ENCODE measurements around the gene ADGRV1. TPM values are rescaled to one million over a fixed set of nuclear protein-coding genes. Genes with fewer than 3 reads are reported as not detected.
"Not testable (repeated sequence)": the region's sequence is repeated elsewhere in the genome, so short reads cannot be mapped to it uniquely, and the experiment has no call there.

ADGRV1 gene
- total and polyA plus RNA-seq, 4 donors = 0.36 to 0.64 (median 0.50) TPM

GRCh38 chr5:90915393-90915792 is 356.8 kb downstream of the ADGRV1 start:
- WGBS, 2 donors = 37 to 49% methylated on average over 4 of the region's 4 CpGs
- H3K27ac ChIP-seq (ENCODE audit: low read depth in 1 of 2, low read length in 2 of 2) = no peak overlapping the region
- intact Hi-C loops (cut with DNase I) = no loop called here
- no peak overlapping the region for H3K4me3 ChIP-seq (ENCODE audit: low read length in 2 of 2)
- DNase-seq (no peak), ATAC-seq (ENCODE audit: low FRiP score) (no peak)
- H3K27me3 ChIP-seq (ENCODE audit: control insufficient read depth in 1 of 2, insufficient read depth in 2 of 2, low read length in 1 of 2) = no peaks in the 10 kb centered on the region
- H3K9me3 ChIP-seq (ENCODE audit: control insufficient read depth, low read length) = no peaks in the 10 kb centered on the region
- no peaks in the 10 kb centered on the region for H3K36me3 ChIP-seq (ENCODE audit: control insufficient read depth in 1 of 2, insufficient read depth in 2 of 2, low read length in 1 of 2)
- no peaks in the 10 kb centered on the region for H3K4me1 ChIP-seq (ENCODE audit: control insufficient read depth in 1 of 2, insufficient read depth in 2 of 2, low read length in 2 of 2)

- Histone ChIP-seq H3K4me1 (ENCODE audit: control insufficient read depth in 1 of 2, insufficient read depth in 2 of 2, low read length in 2 of 2) (no peaks in the 10 kb centered on the region), H3K9me3 (ENCODE audit: control insufficient read depth, low read length) (no peaks in the 10 kb centered on the region), H3K4me3 (ENCODE audit: low read length in 2 of 2) (no peak overlapping the region), H3K36me3 (ENCODE audit: control insufficient read depth in 1 of 2, insufficient read depth in 2 of 2, low read length in 1 of 2) (no peaks in the 10 kb centered on the region), H3K27me3 (ENCODE audit: control insufficient read depth in 1 of 2, insufficient read depth in 2 of 2, low read length in 1 of 2) (no peaks in the 10 kb centered on the region), H3K27ac (ENCODE audit: low read depth in 1 of 2, low read length in 2 of 2) (no peak overlapping the region)
- ATAC-seq (ENCODE audit: low FRiP score) (no peak), DNase-seq (no peak)
- 94% methylated on average over 3 of the region's 3 CpGs for WGBS, 2 donors
- intact Hi-C loops (cut with DNase I) = no loop called here
Measured at GRCh38 chr5:90916947-90917800, 358.6 kb downstream of the ADGRV1 start.

GRCh38 chr5:90917928-90918668 is 359.5 kb downstream of the ADGRV1 start:
- Histone ChIP-seq H3K9me3 (ENCODE audit: control insufficient read depth, low read length) (no peaks in the 10 kb centered on the region), H3K27ac (ENCODE audit: low read depth in 1 of 2, low read length in 2 of 2) (no peak overlapping the region), H3K27me3 (ENCODE audit: control insufficient read depth in 1 of 2, insufficient read depth in 2 of 2, low read length in 1 of 2) (no peaks in the 10 kb centered on the region), H3K36me3 (ENCODE audit: control insufficient read depth in 1 of 2, insufficient read depth in 2 of 2, low read length in 1 of 2) (no peaks in the 10 kb centered on the region), H3K4me1 (ENCODE audit: control insufficient read depth in 1 of 2, insufficient read depth in 2 of 2, low read length in 2 of 2) (no peaks in the 10 kb centered on the region), H3K4me3 (ENCODE audit: low read length in 2 of 2) (no peak overlapping the region)
- DNase-seq = no peak
- WGBS, 2 donors = 68 to 74% methylated on average over 6 of the region's 6 CpGs
- no peak for ATAC-seq (ENCODE audit: low FRiP score)
- intact Hi-C loops (cut with DNase I) = no loop called here

- no peak overlapping the region for H3K27ac ChIP-seq (ENCODE audit: low read depth in 1 of 2, low read length in 2 of 2)
Measured at GRCh38 chr5:90921418-90921973, 362.9 kb downstream of the ADGRV1 start.

GRCh38 chr5:90924222-90924621 is 365.6 kb downstream of the ADGRV1 start:
- H3K27me3 ChIP-seq (ENCODE audit: control insufficient read depth in 1 of 2, insufficient read depth in 2 of 2, low read length in 1 of 2); DNase-seq; H3K27ac ChIP-seq (ENCODE audit: low read depth in 1 of 2, low read length in 2 of 2); H3K4me1 ChIP-seq (ENCODE audit: control insufficient read depth in 1 of 2, insufficient read depth in 2 of 2, low read length in 2 of 2); intact Hi-C loops (cut with DNase I); H3K4me3 ChIP-seq (ENCODE audit: low read length in 2 of 2); H3K9me3 ChIP-seq (ENCODE audit: control insufficient read depth, low read length); H3K36me3 ChIP-seq (ENCODE audit: control insufficient read depth in 1 of 2, insufficient read depth in 2 of 2, low read length in 1 of 2); ATAC-seq (ENCODE audit: low FRiP score): not testable (repeated sequence)
- 91 to 93% methylated on average over 2 of the region's 2 CpGs for WGBS, 2 donors

More at GRCh38 chr5:90921418-90921973, 362.9 kb downstream of the ADGRV1 start:
- Histone ChIP-seq H3K4me3 (ENCODE audit: low read length in 2 of 2) (no peak overlapping the region), H3K9me3 (ENCODE audit: control insufficient read depth, low read length) (no peaks in the 10 kb centered on the region), H3K4me1 (ENCODE audit: control insufficient read depth in 1 of 2, insufficient read depth in 2 of 2, low read length in 2 of 2) (no peaks in the 10 kb centered on the region), H3K27me3 (ENCODE audit: control insufficient read depth in 1 of 2, insufficient read depth in 2 of 2, low read length in 1 of 2) (no peaks in the 10 kb centered on the region), H3K36me3 (ENCODE audit: control insufficient read depth in 1 of 2, insufficient read depth in 2 of 2, low read length in 1 of 2) (no peaks in the 10 kb centered on the region)
- DNase-seq (no peak), ATAC-seq (ENCODE audit: low FRiP score) (no peak)
- intact Hi-C loops (cut with DNase I) = no loop called here
- 95 to 96% methylated on average over 2 of the region's 2 CpGs for WGBS, 2 donors

GRCh38 chr5:90929013-90929839 is 370.6 kb downstream of the ADGRV1 start:
- intact Hi-C loops (cut with DNase I); H3K4me1 ChIP-seq (ENCODE audit: control insufficient read depth in 1 of 2, insufficient read depth in 2 of 2, low read length in 2 of 2); H3K27ac ChIP-seq (ENCODE audit: low read depth in 1 of 2, low read length in 2 of 2); DNase-seq; ATAC-seq (ENCODE audit: low FRiP score); H3K4me3 ChIP-seq (ENCODE audit: low read length in 2 of 2); H3K36me3 ChIP-seq (ENCODE audit: control insufficient read depth in 1 of 2, insufficient read depth in 2 of 2, low read length in 1 of 2); H3K27me3 ChIP-seq (ENCODE audit: control insufficient read depth in 1 of 2, insufficient read depth in 2 of 2, low read length in 1 of 2); H3K9me3 ChIP-seq (ENCODE audit: control insufficient read depth, low read length): not testable (repeated sequence)
- WGBS, 2 donors = 86 to 89% methylated on average over 21 to 24 of the region's 29 CpGs

GRCh38 chr5:90930062-90930461 is 371.5 kb downstream of the ADGRV1 start:
- H3K9me3 ChIP-seq (ENCODE audit: control insufficient read depth, low read length) = no peaks in the 10 kb centered on the region
- intact Hi-C loops (cut with DNase I) = loop anchor here (5.0 to 10.0 kb wide), 5 partner anchors 63 to 487 kb away; no protein-coding TSS in a partner anchor
- H3K4me3 ChIP-seq (ENCODE audit: low read length in 2 of 2) = no peak overlapping the region
- H3K36me3 ChIP-seq (ENCODE audit: control insufficient read depth in 1 of 2, insufficient read depth in 2 of 2, low read length in 1 of 2) = no peaks in the 10 kb centered on the region
- no peak overlapping the region for H3K27ac ChIP-seq (ENCODE audit: low read depth in 1 of 2, low read length in 2 of 2)
- DNase-seq (no peak), ATAC-seq (ENCODE audit: low FRiP score) (no peak)
- H3K27me3 ChIP-seq (ENCODE audit: control insufficient read depth in 1 of 2, insufficient read depth in 2 of 2, low read length in 1 of 2) = no peaks in the 10 kb centered on the region
- no peaks in the 10 kb centered on the region for H3K4me1 ChIP-seq (ENCODE audit: control insufficient read depth in 1 of 2, insufficient read depth in 2 of 2, low read length in 2 of 2)
- WGBS, 2 donors = 67 to 70% methylated on average over 5 of the region's 5 CpGs

GRCh38 chr5:90930756-90931431 is 372.3 kb downstream of the ADGRV1 start:
- no peaks in the 10 kb centered on the region for H3K9me3 ChIP-seq (ENCODE audit: control insufficient read depth, low read length)
- no peak for ATAC-seq (ENCODE audit: low FRiP score)
- H3K36me3 ChIP-seq (ENCODE audit: control insufficient read depth in 1 of 2, insufficient read depth in 2 of 2, low read length in 1 of 2) = no peaks in the 10 kb centered on the region
- no peak overlapping the region for H3K27ac ChIP-seq (ENCODE audit: low read depth in 1 of 2, low read length in 2 of 2)
- WGBS, 2 donors = 66 to 70% methylated on average over 4 of the region's 4 CpGs
- no peaks in the 10 kb centered on the region for H3K27me3 ChIP-seq (ENCODE audit: control insufficient read depth in 1 of 2, insufficient read depth in 2 of 2, low read length in 1 of 2)
- H3K4me3 ChIP-seq (ENCODE audit: low read length in 2 of 2) = no peak overlapping the region
- H3K4me1 ChIP-seq (ENCODE audit: control insufficient read depth in 1 of 2, insufficient read depth in 2 of 2, low read length in 2 of 2) = no peaks in the 10 kb centered on the region
- no peak for DNase-seq
- intact Hi-C loops (cut with DNase I) = loop anchor here (5.0 to 10.0 kb wide), 5 partner anchors 64 to 486 kb away; no protein-coding TSS in a partner anchor

All from aorta (tissue), 5 donors.